A673 (cell line): ENCODE measurements around the gene COQ8A.

ENCODE experiments used
- EZH2 ChIP-seq: fragments of 200-600 bp; sonication (generic); IDR thresholded peaks from 2 replicates; pipeline ENCODE4 v1.6.1; 2017; ENCODE audit warnings: borderline replicate concordance, low read depth, mild to moderate bottlenecking, mixed read lengths, antibody characterized with exemption, low read length; ENCODE audit not compliant: poor library complexity, severe bottlenecking
- TF ChIP-seq, protein P1 (sequence below): fragments of 300-800, 200-600 bp; sonication (generic); conservative IDR thresholded peaks from 2 replicates; pipeline ENCODE4 v1.5.1; 2017; ENCODE audit warnings: low read depth, mild to moderate bottlenecking, antibody characterized with exemption, low read length, moderate library complexity, mixed read lengths

DNA sequence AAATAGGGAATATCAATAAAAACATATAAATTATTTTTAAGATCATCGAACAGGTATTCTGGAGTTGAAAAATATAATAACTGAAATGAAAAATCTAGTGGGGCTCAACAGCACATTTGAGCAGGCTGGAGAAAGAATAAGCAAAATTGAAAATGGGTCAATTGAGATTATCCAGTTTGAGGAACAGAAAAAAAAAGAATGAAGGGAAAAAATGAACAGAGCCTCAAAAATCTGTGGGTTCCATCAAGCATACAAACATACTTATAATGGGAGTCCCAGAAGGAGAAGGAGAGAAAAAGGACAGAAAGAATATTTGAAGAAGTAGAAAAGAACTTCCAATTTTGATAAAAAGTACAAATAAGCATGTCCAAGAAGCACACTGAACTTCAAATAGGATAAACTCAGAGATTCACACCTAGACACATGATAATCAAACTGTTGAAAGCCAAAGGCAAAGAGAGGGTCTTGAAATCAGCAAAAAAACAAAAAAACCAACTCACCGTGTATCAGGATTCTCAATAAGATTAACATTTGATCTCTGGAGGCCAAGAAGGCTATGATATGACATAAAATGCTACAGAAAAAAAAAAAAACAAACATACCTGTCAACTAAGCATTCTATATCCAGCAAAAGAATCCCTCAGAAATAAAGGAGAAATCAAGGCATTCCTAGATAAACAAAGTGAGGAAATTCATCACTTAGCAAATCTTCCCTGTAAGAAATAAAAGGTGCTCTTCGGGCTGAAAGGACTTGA, 5.4 kb upstream of the COQ8A start:
- TF ChIP-seq, protein P1, sequence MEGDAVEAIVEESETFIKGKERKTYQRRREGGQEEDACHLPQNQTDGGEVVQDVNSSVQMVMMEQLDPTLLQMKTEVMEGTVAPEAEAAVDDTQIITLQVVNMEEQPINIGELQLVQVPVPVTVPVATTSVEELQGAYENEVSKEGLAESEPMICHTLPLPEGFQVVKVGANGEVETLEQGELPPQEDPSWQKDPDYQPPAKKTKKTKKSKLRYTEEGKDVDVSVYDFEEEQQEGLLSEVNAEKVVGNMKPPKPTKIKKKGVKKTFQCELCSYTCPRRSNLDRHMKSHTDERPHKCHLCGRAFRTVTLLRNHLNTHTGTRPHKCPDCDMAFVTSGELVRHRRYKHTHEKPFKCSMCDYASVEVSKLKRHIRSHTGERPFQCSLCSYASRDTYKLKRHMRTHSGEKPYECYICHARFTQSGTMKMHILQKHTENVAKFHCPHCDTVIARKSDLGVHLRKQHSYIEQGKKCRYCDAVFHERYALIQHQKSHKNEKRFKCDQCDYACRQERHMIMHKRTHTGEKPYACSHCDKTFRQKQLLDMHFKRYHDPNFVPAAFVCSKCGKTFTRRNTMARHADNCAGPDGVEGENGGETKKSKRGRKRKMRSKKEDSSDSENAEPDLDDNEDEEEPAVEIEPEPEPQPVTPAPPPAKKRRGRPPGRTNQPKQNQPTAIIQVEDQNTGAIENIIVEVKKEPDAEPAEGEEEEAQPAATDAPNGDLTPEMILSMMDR: no peak
- TF ChIP-seq EZH2: no peak
